A549 treated with CORT108297 at 1 μM for 4 hours (cell line): ENCODE results near the gene ADAMTS15. TPM values are rescaled to one million over a fixed set of nuclear protein-coding genes. Genes with fewer than 3 reads are reported as not detected.

Experiments
- total RNA-seq: library from RNA; stranded (reverse); fragments of 200-300 nt; extraction: Qiagen RNA extraction; gene quantifications from 5 replicates; pipeline ENCODE4 v1.2.3, GENCODE V29; 2022

ADAMTS15 gene
- total RNA-seq = 7.4 to 11.8 TPM (median 9.6 TPM) in 5 replicates

GRCh38 chr11:130448416-130449309 is at the start of gene ADAMTS15:
Gene ADAMTS15 (plus strand): TSS chr11:130448645. CDS start chr11:130448974, 329 bp downstream.

GRCh38 chr11:130428316-130429119 is 19.9 kb upstream of the ADAMTS15 start, which contains the start of gene ADAMTS8:
Gene ADAMTS8 (minus strand): TSS chr11:130428609. CDS start chr11:130428286, 323 bp downstream.

Other genes with a start within 250 kb of the ADAMTS15 start
- gene ZBTB44, start 133.7 kb upstream of the ADAMTS15 start, total RNA-seq = 5.1 to 9.4 TPM (median 7.7 TPM) in 5 replicates
- 0.37 to 0.66 TPM (median 0.53 TPM) in 5 replicates for gene ADAMTS8, start 20.0 kb upstream of the ADAMTS15 start, total RNA-seq